Dermis microvascular lymphatic vessel endothelial cell (primary cell): ENCODE measurements around the gene ITIH5. TPM values are rescaled to one million over a fixed set of nuclear protein-coding genes. Genes with fewer than 3 reads are reported as not detected.

Experiments
- DNase-seq, 2 donors: peaks; one replicate each; pipeline versions ENCODE4 v3.0.0 to v3.0.0-alpha.2; 2010; ENCODE audit warnings: low read depth in 2 of 2
- total RNA-seq: library from RNA; depleted of rRNA; stranded (reverse); fragments of >200 nt; gene quantifications from 2 replicates; pipeline ENCODE4 v1.2.1, GENCODE V29; 2014

Gene ITIH5
- total RNA-seq, 1 donor from 2014 or later = 0.26 TPM

DNA sequence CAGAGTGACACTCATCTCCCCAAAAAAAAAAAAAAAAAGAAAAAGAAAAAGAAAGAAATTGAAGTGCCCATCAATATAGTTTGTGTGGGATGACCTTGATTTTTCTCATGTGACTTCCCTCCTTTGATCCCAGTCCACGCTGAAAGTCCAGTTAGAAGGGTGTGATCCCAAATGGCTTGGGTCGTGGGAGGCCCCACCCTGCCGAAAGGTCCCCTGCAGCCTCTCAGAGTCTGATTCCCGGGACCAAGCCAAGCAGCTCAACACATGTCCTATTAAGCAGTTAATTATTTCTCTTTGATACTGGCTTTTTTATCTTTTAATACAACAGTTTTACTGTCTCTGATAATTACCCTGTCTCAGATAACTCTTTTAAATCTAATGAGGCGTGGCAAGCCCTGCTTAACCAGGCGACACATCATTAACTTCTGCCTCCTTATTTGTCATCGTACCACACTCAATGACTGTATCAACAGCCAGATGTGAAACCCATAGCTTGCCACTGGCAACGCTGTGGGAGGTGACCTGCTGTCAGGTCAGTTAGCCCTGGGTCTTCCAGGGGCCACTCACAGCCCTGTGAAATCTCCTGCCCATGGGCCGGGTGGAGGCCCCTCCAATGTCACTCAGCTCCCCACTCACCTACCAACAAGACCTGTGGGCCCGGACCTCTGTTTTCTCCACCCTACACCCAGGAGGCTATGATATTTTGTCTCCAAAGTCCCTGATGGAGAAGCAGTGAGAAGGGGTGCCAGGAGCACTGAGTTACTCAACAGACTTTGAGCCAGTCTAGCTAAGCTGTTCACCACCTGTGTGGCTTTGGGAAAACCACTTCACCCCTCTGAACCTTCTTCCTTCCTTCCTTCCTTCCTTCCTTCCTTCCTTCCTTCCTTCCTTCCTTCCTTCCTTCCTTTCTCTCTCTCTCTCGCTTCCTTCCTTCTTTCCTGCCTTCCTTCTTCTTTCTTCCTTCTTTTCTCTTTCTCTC is 146.0 kb downstream of the ITIH5 start:
- no peak for DNase-seq

DNA sequence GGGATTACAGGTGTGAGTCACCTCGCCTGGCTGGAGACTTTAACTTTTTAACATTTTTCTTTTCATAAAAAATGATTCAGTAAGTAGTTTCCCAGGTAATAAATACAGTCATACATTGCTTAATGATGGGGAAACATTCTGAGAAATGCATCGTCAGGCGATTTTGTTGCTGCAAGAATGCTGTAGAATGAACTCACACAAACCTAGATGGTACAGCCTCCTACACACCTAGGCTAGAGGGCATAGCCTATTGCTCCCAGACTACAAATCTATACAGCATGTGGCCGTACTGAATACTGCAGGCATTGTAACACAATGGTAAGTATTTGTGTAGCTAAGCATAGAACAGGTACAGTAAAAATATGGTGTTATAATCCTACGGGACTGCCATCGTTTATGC is 147.4 kb downstream of the ITIH5 start:
- no peak for DNase-seq

DNA sequence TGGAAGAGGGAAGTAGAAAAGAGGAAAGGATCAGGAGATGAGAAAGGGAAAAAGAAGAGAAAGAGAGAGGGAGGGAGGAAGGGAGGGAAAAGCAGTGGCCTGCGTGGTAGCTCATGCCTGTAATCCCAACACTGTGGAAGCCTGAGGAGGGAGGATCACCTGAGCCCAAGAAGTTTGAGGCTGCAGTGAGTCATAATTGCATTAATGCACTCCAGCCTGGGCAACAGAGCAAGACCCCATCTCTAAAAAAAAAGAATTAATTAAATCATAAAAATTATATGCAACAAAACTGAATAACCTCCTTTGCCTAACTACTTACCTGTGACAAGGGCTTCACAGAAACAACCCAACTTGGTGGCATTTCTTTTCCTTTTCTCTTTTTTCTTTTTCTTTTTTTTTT is 148.1 kb downstream of the ITIH5 start:
- no peak for DNase-seq

DNA sequence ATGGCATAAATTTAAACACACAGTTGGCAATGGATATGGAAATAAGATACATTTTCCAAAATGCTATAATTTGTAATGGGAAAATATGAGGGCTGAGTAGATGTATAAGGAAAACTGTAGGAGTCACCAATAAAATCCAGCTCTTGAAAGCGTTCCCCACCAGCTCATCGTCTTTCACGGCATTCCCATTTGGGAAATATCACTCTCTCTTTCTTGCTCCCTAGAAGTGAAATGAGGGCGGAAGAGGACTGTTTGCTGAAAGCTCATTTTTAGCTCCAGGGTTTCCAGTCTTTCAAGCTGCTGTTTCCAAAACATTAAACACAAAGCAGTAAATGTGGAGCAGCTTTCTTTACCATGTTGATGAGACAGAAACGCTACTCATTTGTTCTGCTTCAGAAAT is 151.3 kb downstream of the ITIH5 start:
- DNase-seq = no peak

DNA sequence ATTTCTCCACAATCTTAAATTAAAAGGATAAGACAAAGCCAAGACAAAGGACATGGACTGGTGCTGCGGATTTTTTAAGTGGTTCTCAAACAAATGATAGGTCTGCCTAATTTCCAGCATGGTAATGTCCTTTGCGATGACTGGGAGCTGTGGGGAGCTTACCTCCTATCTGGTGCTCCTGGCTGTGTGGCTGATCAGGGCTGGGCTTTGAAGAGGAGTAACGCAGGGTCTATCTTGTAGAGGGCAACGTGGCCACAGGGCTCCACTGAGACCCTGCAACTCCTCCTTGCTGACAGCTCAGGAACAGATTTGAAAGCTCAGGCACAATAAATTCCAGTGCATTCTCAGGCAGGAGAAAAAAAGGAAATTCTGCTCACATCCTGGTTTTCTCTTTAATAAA is 152.8 kb downstream of the ITIH5 start:
- no peak for DNase-seq

DNA sequence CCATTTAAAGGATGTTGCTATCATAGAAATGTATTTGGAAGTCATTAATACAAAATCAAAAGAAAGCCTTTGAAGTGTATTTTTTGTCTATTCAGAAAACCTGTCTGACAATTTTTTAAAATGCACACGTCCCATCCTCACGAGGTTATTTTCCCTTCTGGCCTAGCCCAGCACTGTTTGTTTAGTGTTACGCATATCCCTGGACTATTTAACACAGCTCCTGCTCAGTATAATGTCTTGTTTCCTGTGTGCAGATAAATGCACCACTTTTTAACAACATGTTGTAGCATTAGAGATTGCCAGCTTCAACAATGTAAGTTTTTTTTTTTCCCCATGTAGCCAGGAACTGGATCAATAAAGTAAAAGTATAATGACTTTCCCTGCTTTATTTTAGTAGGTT is 153.3 kb downstream of the ITIH5 start:
- no peak for DNase-seq

DNA sequence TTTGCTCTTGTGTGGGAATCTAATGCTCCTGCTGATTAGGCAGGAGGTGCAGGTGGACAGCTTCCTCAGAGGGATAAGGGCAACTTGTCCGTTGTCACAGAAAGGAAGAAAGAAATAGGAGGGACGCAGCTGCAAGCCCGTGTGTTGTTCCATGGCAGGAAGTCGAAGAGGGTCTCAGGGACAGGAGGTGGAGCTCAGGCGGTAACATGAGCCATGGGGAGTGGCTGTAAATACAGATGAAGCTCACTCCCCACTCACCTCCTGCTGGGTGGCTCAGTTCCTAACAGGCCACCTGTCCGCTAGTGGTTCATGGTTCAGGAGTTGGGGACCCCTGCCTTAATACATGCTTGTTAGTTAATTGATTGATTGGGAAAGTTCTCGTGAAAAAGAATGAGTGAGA is 154.3 kb downstream of the ITIH5 start:
- DNase-seq = no peak

DNA sequence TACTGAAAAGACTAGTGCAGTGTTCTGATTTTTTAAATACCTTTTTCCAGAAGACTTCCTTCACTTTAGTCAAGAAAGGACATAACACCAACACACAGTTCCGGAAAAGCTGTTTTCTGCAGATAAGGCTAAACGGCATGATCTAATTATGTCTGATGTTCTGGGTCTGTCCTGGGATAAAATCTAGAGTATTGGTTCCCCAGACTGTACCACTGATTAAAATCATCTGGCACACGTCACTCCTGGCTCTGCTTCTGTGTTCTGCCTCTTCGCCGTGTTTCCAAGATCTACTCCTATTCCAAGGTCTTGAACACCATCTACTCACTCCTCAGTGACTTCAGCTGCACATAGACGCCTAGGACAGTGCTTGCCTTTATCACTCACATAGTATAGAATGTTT is 155.2 kb downstream of the ITIH5 start:
- DNase-seq = no peak

Other genes with a start within 250 kb of the ITIH5 start
- not detected in 2 replicates for gene ITIH2, start 36.4 kb upstream of the ITIH5 start, total RNA-seq
- gene KIN, start 121.0 kb upstream of the ITIH5 start, total RNA-seq = 2.9 and 4.1 TPM in 2 replicates
- gene ATP5F1C, start 121.2 kb upstream of the ITIH5 start, total RNA-seq = 246 and 265 TPM in 2 replicates
- 1.0 and 1.1 TPM in 2 replicates for gene TAF3, start 151.5 kb upstream of the ITIH5 start, total RNA-seq